Gastroesophageal sphincter (tissue), 3 donors: ENCODE results near the gene NR2E1.

Experiments
- POLR2A ChIP-seq, 2 donors: fragments of 450-650 bp; IDR thresholded peaks; one replicate each; pipeline ENCODE4 v1.6.1; 2017; ENCODE audit warnings: antibody characterized with exemption in 2 of 2, mild to moderate bottlenecking in 2 of 2, moderate library complexity in 1 of 2
- POLR2AphosphoS5 ChIP-seq: sonication (generic); formaldehyde crosslinking; IDR thresholded peaks from one replicate; pipeline ENCODE4 v1.6.1; 2017; ENCODE audit warnings: antibody characterized with exemption
- TF ChIP-seq, protein P1 (sequence below), 4 experiments: fragments of 200-600 bp in 2 of 4; fragments of 450-650 bp in 2 of 4; sonication (generic) in 1 of 4; IDR thresholded peaks; one replicate each; pipeline ENCODE4 v1.5.1; 2017 to 2019; ENCODE audit warnings: antibody characterized with exemption in 4 of 4, mild to moderate bottlenecking in 2 of 4, moderate library complexity in 2 of 4

DNA sequence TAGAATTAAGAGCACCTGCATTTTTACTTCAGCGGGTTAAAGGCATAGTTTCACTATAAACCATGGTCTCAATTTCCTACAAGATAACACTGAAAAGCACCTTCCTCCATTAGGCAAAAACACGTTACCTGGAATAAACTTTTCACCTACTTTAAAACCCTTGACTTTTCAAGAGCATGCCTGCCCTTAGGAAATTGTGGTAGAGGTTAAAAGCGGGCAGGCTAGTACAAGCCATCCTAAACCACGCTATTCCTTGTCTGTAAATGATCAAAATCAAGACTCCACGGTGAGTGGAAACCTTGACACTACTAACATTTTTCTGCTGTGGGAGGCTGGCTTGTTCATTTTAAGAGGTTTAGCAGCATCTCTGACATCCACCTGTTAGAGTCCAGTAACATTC lies 43.9 kb downstream of the NR2E1 start:
- TF ChIP-seq POLR2AphosphoS5 (no peak), POLR2A (IDR thresholded peaks at IDR 0.05) (no peak)
- TF ChIP-seq, protein P1, sequence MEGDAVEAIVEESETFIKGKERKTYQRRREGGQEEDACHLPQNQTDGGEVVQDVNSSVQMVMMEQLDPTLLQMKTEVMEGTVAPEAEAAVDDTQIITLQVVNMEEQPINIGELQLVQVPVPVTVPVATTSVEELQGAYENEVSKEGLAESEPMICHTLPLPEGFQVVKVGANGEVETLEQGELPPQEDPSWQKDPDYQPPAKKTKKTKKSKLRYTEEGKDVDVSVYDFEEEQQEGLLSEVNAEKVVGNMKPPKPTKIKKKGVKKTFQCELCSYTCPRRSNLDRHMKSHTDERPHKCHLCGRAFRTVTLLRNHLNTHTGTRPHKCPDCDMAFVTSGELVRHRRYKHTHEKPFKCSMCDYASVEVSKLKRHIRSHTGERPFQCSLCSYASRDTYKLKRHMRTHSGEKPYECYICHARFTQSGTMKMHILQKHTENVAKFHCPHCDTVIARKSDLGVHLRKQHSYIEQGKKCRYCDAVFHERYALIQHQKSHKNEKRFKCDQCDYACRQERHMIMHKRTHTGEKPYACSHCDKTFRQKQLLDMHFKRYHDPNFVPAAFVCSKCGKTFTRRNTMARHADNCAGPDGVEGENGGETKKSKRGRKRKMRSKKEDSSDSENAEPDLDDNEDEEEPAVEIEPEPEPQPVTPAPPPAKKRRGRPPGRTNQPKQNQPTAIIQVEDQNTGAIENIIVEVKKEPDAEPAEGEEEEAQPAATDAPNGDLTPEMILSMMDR (IDR thresholded peaks at IDR 0.05) = no peak
